ENCODE data around the gene DTNB.

- TF ChIP-seq JUND (IDR thresholded peaks at IDR 0.05) (no peak), CTCF (IDR thresholded peaks at IDR 0.05) (no peak), EP300 (IDR thresholded peaks at IDR 0.05; ENCODE audit: borderline replicate concordance in 1 of 2, low read depth in 1 of 2, low read length in 1 of 2) (no peak), USF2 (IDR thresholded peaks at IDR 0.05; ENCODE audit: borderline replicate concordance, low read depth, low read length) (no peak), EZH2phosphoT487 (IDR thresholded peaks at IDR 0.05; ENCODE audit: borderline replicate concordance, low read depth) (no peak), SIN3A (IDR thresholded peaks at IDR 0.05; ENCODE audit: borderline replicate concordance, low read depth, low read length) (no peak)
Measured at GRCh38 chr2:25386971-25387875, 286.2 kb downstream of the DTNB start.

All from SK-N-SH (cell line).